Measurements from ENCODE around the gene SUSD1. TPM values are rescaled to one million over a fixed set of nuclear protein-coding genes. Genes with fewer than 3 reads are reported as not detected.

Gene SUSD1
- total RNA-seq, 3 donors from 2014 or later: 18.8 to 43.8 (median 19.5) TPM

- TF ChIP-seq CTCF (IDR thresholded peaks at IDR 0.05): no peak
- peak; percentile 27 for ATAC-seq
- Histone ChIP-seq H3K9me3 (no peaks in the 10 kb centered on the region), H3K4me3 (no peak overlapping the region), H3K4me1 (ENCODE audit: low read depth) (no peaks in the 10 kb centered on the region), H3K36me3 (ENCODE audit: low read depth) (no peaks in the 10 kb centered on the region)
- DNase-seq: no peak
- intact Hi-C loops (cut with DNase I, micrococcal nuclease): no loop called here
Observed at GRCh38 chr9:112041536-112042243, 133.4 kb downstream of the SUSD1 start.

- Histone ChIP-seq H3K4me1 (ENCODE audit: low read depth) (no peaks in the 10 kb centered on the region), H3K36me3 (ENCODE audit: low read depth) (no peaks in the 10 kb centered on the region), H3K4me3 (no peak overlapping the region), H3K9me3 (no peaks in the 10 kb centered on the region)
- no peak for ATAC-seq
- DNase-seq: no peak
- TF ChIP-seq CTCF (IDR thresholded peaks at IDR 0.05): no peak
- intact Hi-C loops (cut with DNase I, micrococcal nuclease): no loop called here
Observed at GRCh38 chr9:112041199-112041535, 133.9 kb downstream of the SUSD1 start.

- H3K9me3 ChIP-seq: no peaks in the 10 kb centered on the region
- no peak for DNase-seq
- no peaks in the 10 kb centered on the region for H3K36me3 ChIP-seq (ENCODE audit: low read depth)
Observed at GRCh38 chr9:112038017-112038408, 137.1 kb downstream of the SUSD1 start.

GRCh38 chr9:112037281-112038016 is 137.6 kb downstream of the SUSD1 start:
- no peaks in the 10 kb centered on the region for H3K9me3 ChIP-seq
- H3K4me1 ChIP-seq (ENCODE audit: low read depth): peaks cover 3% of the 10 kb centered on the region
- no peaks in the 10 kb centered on the region for H3K36me3 ChIP-seq (ENCODE audit: low read depth)
- no peak for TF ChIP-seq CTCF (IDR thresholded peaks at IDR 0.05)
- no peak overlapping the region for H3K4me3 ChIP-seq
- intact Hi-C loops (cut with DNase I, micrococcal nuclease): no loop called here
- peak; percentile 80 for ATAC-seq
- no peak for DNase-seq

More at GRCh38 chr9:112038017-112038408, 137.1 kb downstream of the SUSD1 start:
- intact Hi-C loops (cut with DNase I, micrococcal nuclease): no loop called here
- Histone ChIP-seq H3K4me1 (ENCODE audit: low read depth) (no peaks in the 10 kb centered on the region), H3K4me3 (no peak overlapping the region)
- TF ChIP-seq CTCF (IDR thresholded peaks at IDR 0.05): no peak
- ATAC-seq: peak; percentile 23

- DNase-seq (no peak), ATAC-seq (no peak)
- Histone ChIP-seq H3K36me3 (ENCODE audit: low read depth) (no peaks in the 10 kb centered on the region), H3K9me3 (no peaks in the 10 kb centered on the region), H3K4me3 (no peak overlapping the region), H3K4me1 (ENCODE audit: low read depth) (peaks cover 5% of the 10 kb centered on the region)
- TF ChIP-seq CTCF (IDR thresholded peaks at IDR 0.05): no peak
- intact Hi-C loops (cut with DNase I, micrococcal nuclease): no loop called here
Observed at GRCh38 chr9:112035166-112035826, 139.8 kb downstream of the SUSD1 start.

All from mucosa of descending colon (tissue), 3 donors.